Upper lobe of right lung (tissue), 1 donor: ENCODE data around the gene FHIT. TPM values are rescaled to one million over a fixed set of nuclear protein-coding genes. Genes with fewer than 3 reads are reported as not detected.

ENCODE experiments used
- ATAC-seq: fragments of 200-7000 bp; cut with Tn5 transposase; one replicate; pipeline ENCODE4 v1.9.1; 2020; ENCODE audit warnings: mild to moderate bottlenecking, moderate library complexity
- DNase-seq: peaks from one replicate; pipeline ENCODE4 v3.0.0-alpha.2; 2020
- H3K27ac ChIP-seq: fragments of 200-600 bp; one replicate; pipeline ENCODE4 v1.8.0; 2022
- H3K27me3 ChIP-seq: fragments of 200-600 bp; one replicate; pipeline ENCODE4 v1.8.0; 2022; ENCODE audit warnings: mild to moderate bottlenecking
- H3K36me3 ChIP-seq: fragments of 200-600 bp; one replicate; pipeline ENCODE4 v1.8.0; 2022
- H3K4me1 ChIP-seq: fragments of 200-600 bp; one replicate; pipeline ENCODE4 v1.8.0; 2022
- H3K4me3 ChIP-seq: fragments of 200-600 bp; one replicate; pipeline ENCODE4 v1.8.0; 2022; ENCODE audit warnings: mild to moderate bottlenecking
- H3K9me3 ChIP-seq: fragments of 200-600 bp; one replicate; pipeline ENCODE4 v1.8.0; 2022
- CTCF ChIP-seq: fragments of 200-600 bp; IDR thresholded peaks from one replicate; pipeline ENCODE4 v1.8.0; 2022; ENCODE audit warnings: antibody characterized with exemption
- intact Hi-C: fragments of 100-400 bp; cut with DNase I; formaldehyde crosslinking; loops from one replicate; pipeline ENCODE4 v1.11.0; 2022
- total RNA-seq: library from RNA; stranded (reverse); fragmentation: NEBNext Ultra II Directional; extraction: Animal tissue kit (Norgen Biotek cat#: 25700); gene quantifications from one replicate; pipeline ENCODE4 v1.2.1, GENCODE V29; 2021
- donor health status: DM: no; HTN: yes; CAD: no; lungs with severe emphysema.

FHIT gene
- total RNA-seq, 1 donor from 2014 or later: 9.6 TPM

- TF ChIP-seq CTCF: no peak
- Histone ChIP-seq H3K36me3 (no peaks in the 10 kb centered on the region), H3K27ac (no peak overlapping the region), H3K4me3 (no peak overlapping the region), H3K27me3 (no peaks in the 10 kb centered on the region), H3K9me3 (no peaks in the 10 kb centered on the region), H3K4me1 (no peaks in the 10 kb centered on the region)
- intact Hi-C loops: no loop called here
- ATAC-seq (no peak), DNase-seq (no peak)
Observed at GRCh38 chr3:60645801-60646200, 605.5 kb downstream of the FHIT start.

GRCh38 chr3:60643831-60644230 is 607.4 kb downstream of the FHIT start:
- no peaks in the 10 kb centered on the region for H3K36me3 ChIP-seq
- intact Hi-C loops: no loop called here
- no peak overlapping the region for H3K27ac ChIP-seq
- TF ChIP-seq CTCF: no peak
- no peaks in the 10 kb centered on the region for H3K4me1 ChIP-seq
- no peaks in the 10 kb centered on the region for H3K9me3 ChIP-seq
- H3K4me3 ChIP-seq: no peak overlapping the region
- DNase-seq: no peak
- H3K27me3 ChIP-seq: no peaks in the 10 kb centered on the region
- no peak for ATAC-seq

- no peak for DNase-seq
- ATAC-seq: no peak
- intact Hi-C loops: no loop called here
- Histone ChIP-seq H3K27me3 (no peaks in the 10 kb centered on the region), H3K27ac (no peak overlapping the region), H3K4me1 (no peaks in the 10 kb centered on the region), H3K36me3 (no peaks in the 10 kb centered on the region), H3K4me3 (no peak overlapping the region), H3K9me3 (no peaks in the 10 kb centered on the region)
- no peak for TF ChIP-seq CTCF
Observed at GRCh38 chr3:60641354-60641753, 609.9 kb downstream of the FHIT start.

GRCh38 chr3:60636846-60637245 is 614.4 kb downstream of the FHIT start:
- no peak for ATAC-seq
- H3K9me3 ChIP-seq: no peaks in the 10 kb centered on the region
- H3K27ac ChIP-seq: no peak overlapping the region

GRCh38 chr3:60633644-60634043 is 617.6 kb downstream of the FHIT start:
- DNase-seq: no peak
- no peaks in the 10 kb centered on the region for H3K36me3 ChIP-seq
- no peaks in the 10 kb centered on the region for H3K9me3 ChIP-seq
- H3K4me1 ChIP-seq: no peaks in the 10 kb centered on the region
- no peak overlapping the region for H3K27ac ChIP-seq
- no peak overlapping the region for H3K4me3 ChIP-seq
- no peak for ATAC-seq
- no peak for TF ChIP-seq CTCF
- intact Hi-C loops: no loop called here
- no peaks in the 10 kb centered on the region for H3K27me3 ChIP-seq

More at GRCh38 chr3:60636846-60637245, 614.4 kb downstream of the FHIT start:
- no peaks in the 10 kb centered on the region for H3K27me3 ChIP-seq
- no peak overlapping the region for H3K4me3 ChIP-seq
- no peaks in the 10 kb centered on the region for H3K4me1 ChIP-seq
- no peak for TF ChIP-seq CTCF
- intact Hi-C loops: no loop called here
- DNase-seq: no peak
- H3K36me3 ChIP-seq: no peaks in the 10 kb centered on the region

GRCh38 chr3:60631509-60631908 is 619.7 kb downstream of the FHIT start:
- no peaks in the 10 kb centered on the region for H3K27me3 ChIP-seq
- DNase-seq: no peak
- intact Hi-C loops: no loop called here
- TF ChIP-seq CTCF: no peak
- no peak for ATAC-seq
- H3K36me3 ChIP-seq: no peaks in the 10 kb centered on the region
- H3K4me1 ChIP-seq: no peaks in the 10 kb centered on the region
- no peak overlapping the region for H3K27ac ChIP-seq
- no peak overlapping the region for H3K4me3 ChIP-seq
- no peaks in the 10 kb centered on the region for H3K9me3 ChIP-seq
